ENCODE data around the gene BANF1.

DNA sequence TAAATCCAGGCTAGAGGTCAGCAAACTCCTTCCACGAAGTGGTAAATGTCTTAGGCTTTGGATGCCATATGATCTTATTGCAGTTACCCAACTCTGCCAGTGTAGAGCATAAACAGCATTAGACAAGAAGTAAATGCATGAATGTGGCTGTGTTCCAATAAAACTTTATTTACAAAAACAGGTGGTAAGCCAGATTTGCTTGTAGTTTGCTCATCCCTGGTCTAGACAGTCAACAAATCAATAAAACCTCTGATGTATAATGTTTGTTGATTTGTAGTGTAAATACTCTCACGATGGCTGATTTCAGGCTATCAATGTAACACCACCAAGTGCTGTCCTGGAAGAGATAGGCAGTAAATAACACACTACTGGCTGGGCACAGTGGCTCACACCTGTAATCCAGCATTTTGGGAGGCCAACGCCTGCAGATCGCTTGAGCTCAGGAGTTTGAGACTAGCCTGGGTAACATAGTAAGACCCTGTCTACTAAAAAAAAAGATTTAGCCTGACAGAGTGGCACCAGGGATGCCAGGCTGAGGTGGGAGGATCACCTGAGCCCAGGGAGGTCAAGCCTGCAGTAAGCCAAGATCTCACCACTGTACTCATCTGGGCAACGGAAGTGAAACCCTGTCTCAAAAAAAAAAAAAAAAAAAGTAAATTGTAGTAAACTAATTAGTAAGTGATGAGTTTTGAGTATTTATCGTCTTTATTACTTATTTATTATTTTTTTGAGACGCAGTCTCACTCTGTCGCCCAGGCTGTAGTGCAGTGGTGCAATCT is 30.8 kb downstream of the BANF1 start:
- no peak for TF ChIP-seq CTCF (IDR thresholded peaks at IDR 0.05; ENCODE audit: low read depth, low read length, poor library complexity, severe bottlenecking)
- no peak for TF ChIP-seq EZH2phosphoT487 (IDR thresholded peaks at IDR 0.05; ENCODE audit: borderline replicate concordance, low read length)
